Measurements from ENCODE around the gene KDR.

GRCh38 chr4:55162396-55162795, 37.0 kb upstream of the KDR start:
- TF ChIP-seq CTCF (IDR thresholded peaks at IDR 0.05), result no peak
- no peak for TF ChIP-seq POLR2A (IDR thresholded peaks at IDR 0.05)

Measured in gastroesophageal sphincter (tissue), 3 donors.